Measurements from ENCODE around the gene SRSF4.
"Not testable (repeated sequence)": the region's sequence is repeated elsewhere in the genome, so short reads cannot be mapped to it uniquely, and the experiment has no call there.

Gene SRSF4

GRCh38 chr1:29145739-29146437 lies 35.8 kb downstream of the SRSF4 start:
- no peak for DNase-seq (ENCODE audit: extremely low spot score)
- ChIA-PET CTCF (no interaction called here), POLR2A (interaction anchor here (1.0 kb wide), 1 partner anchor 21 kb away, joined by 3 read pairs; no protein-coding TSS in a partner anchor)
- TF ChIP-seq HDGF (IDR thresholded peaks at IDR 0.05; ENCODE audit: borderline replicate concordance) (no peak), FOXA1 (IDR thresholded peaks at IDR 0.05) (no peak), SUZ12 (IDR thresholded peaks at IDR 0.05) (no peak), FOXM1 (IDR thresholded peaks at IDR 0.05; ENCODE audit: borderline replicate concordance) (no peak), ELF4 (IDR thresholded peaks at IDR 0.05) (no peak), NFRKB (IDR thresholded peaks at IDR 0.05) (no peak), ZNF384 (IDR thresholded peaks at IDR 0.05) (no peak), TARDBP (IDR thresholded peaks at IDR 0.05) (no peak)
- TF ChIP-seq, protein P1, sequence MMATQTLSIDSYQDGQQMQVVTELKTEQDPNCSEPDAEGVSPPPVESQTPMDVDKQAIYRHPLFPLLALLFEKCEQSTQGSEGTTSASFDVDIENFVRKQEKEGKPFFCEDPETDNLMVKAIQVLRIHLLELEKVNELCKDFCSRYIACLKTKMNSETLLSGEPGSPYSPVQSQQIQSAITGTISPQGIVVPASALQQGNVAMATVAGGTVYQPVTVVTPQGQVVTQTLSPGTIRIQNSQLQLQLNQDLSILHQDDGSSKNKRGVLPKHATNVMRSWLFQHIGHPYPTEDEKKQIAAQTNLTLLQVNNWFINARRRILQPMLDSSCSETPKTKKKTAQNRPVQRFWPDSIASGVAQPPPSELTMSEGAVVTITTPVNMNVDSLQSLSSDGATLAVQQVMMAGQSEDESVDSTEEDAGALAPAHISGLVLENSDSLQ (IDR thresholded peaks at IDR 0.05), result no peak

DNA sequence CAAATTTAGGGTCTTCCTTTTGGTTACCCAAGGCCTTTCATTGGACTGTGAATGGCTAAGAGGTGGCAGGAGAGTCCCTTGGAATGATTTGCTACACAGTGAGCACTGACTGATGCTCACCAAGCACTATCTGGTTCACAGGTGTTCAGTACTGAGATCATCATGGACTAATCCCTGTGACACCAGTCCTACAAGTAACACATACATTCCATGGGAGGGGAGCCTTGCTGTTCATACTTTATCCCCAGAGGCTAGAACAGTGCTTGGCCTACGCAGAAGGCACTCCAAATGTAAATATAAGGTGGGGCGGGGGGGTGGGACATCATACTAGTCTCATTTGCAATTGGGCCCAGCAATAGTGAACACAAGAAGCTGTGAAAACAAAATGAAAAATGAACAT lies 37.5 kb downstream of the SRSF4 start:
- CTCF ChIA-PET, result no interaction called here
- DNase-seq (ENCODE audit: extremely low spot score), result no peak
- TF ChIP-seq ELF4 (IDR thresholded peaks at IDR 0.05) (no peak), SUZ12 (IDR thresholded peaks at IDR 0.05) (no peak), L3MBTL2 (conservative IDR thresholded peaks at IDR 0.05) (no peak), FOXM1 (IDR thresholded peaks at IDR 0.05; ENCODE audit: borderline replicate concordance) (no peak), SP1 (IDR thresholded peaks at IDR 0.05) (no peak), NFRKB (IDR thresholded peaks at IDR 0.05) (no peak), ZNF384 (IDR thresholded peaks at IDR 0.05) (no peak), LEF1 (IDR thresholded peaks at IDR 0.05; ENCODE audit: borderline replicate concordance) (no peak), TARDBP (IDR thresholded peaks at IDR 0.05) (no peak)
- TF ChIP-seq, protein P1 (IDR thresholded peaks at IDR 0.05), result no peak
- POLR2A ChIA-PET, result interaction anchor here (0.8 to 2.7 kb wide), 2 partner anchors 9 to 38 kb away, joined by 3 to 9 read pairs; partner anchors contain the start of gene SRSF4

- DNase-seq (ENCODE audit: extremely low spot score), result no peak
- no peak for TF ChIP-seq SP1 (IDR thresholded peaks at IDR 0.05)
- no peak for TF ChIP-seq ZNF384 (IDR thresholded peaks at IDR 0.05)
- ChIA-PET CTCF (interaction anchor here (0.7 to 1.5 kb wide), 3 partner anchors 12 to 407 kb away, joined by 3 to 4 read pairs (median 3); no protein-coding TSS in a partner anchor), POLR2A (interaction anchor here (2.7 kb wide), 1 partner anchor 39 kb away, joined by 9 read pairs; the partner anchor contains the start of gene SRSF4)
Measured at GRCh38 chr1:29142714-29143113, 39.0 kb downstream of the SRSF4 start.

GRCh38 chr1:29136391-29136915 lies 45.2 kb downstream of the SRSF4 start:
- CTCF ChIA-PET, result interaction anchor here (1.3 kb wide), 1 partner anchor 15 kb away, joined by 3 read pairs; no protein-coding TSS in a partner anchor
- POLR2A ChIA-PET, result no interaction called here

GRCh38 chr1:29134695-29135028 lies 47.0 kb downstream of the SRSF4 start:
- CTCF ChIA-PET, result no interaction called here
- no peak for DNase-seq (ENCODE audit: extremely low spot score)
- POLR2A ChIA-PET, result interaction anchor here (0.7 to 1.0 kb wide), 2 partner anchors 9 to 390 kb away, joined by 3 read pairs; no protein-coding TSS in a partner anchor
- no peak for TF ChIP-seq SUZ12 (IDR thresholded peaks at IDR 0.05)

More at GRCh38 chr1:29136391-29136915, 45.2 kb downstream of the SRSF4 start:
- peak; percentile 62 for DNase-seq (ENCODE audit: extremely low spot score)
- TF ChIP-seq NFRKB (IDR thresholded peaks at IDR 0.05), result no peak

DNA sequence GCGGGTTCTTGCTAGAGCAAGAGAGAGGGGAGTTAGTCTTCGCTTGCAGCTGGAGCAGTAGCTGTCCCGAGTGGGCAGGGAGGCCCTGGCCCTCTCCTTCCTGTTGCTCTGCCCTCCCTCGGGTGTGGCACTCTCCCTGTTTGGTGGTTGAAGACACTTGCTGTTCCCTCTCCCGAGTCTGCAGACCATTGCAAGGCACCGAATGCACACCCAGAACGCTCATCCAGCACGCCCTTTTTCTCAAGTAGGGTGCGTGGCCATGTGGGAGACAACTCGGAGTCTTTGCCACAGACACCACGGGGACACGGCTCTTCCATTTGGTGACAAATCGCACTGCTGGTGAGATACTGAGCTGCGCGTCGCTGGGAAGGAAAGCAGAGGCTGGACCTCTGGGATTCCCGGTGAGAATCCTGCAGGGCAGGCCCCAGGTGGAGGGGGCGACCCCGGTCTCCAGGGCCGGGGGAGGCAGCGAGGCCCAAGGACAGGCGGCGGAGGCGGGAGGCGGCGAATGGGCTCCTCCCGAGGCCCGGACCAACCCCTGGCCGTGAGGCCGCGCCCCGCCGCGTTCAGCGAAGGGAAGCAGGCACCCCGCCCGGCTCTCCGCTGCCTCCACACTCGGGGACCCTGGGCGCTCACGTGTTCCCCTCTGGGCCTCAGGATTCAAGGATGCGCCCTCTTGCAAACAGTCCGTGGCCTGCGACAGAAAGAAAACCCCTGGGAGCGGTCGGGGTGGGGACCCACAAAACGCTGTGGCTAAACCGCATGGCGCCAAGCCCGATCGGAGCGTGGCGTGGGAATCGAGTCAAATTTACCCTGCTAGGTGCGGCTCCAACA lies 47.6 kb downstream of the SRSF4 start:
- POLR2A ChIA-PET, result interaction anchor here (0.7 to 1.0 kb wide), 2 partner anchors 10 to 390 kb away, joined by 3 read pairs; no protein-coding TSS in a partner anchor
- no peak for DNase-seq (ENCODE audit: extremely low spot score)
- CTCF ChIA-PET, result no interaction called here
- TF ChIP-seq ZNF384 (IDR thresholded peaks at IDR 0.05) (no peak), ELF4 (IDR thresholded peaks at IDR 0.05) (no peak), FOXA1 (IDR thresholded peaks at IDR 0.05) (no peak), L3MBTL2 (conservative IDR thresholded peaks at IDR 0.05) (no peak), LEF1 (IDR thresholded peaks at IDR 0.05; ENCODE audit: borderline replicate concordance) (no peak), SP1 (IDR thresholded peaks at IDR 0.05) (no peak), CTBP1 (IDR thresholded peaks at IDR 0.05; ENCODE audit: borderline replicate concordance) (no peak), FOXM1 (IDR thresholded peaks at IDR 0.05; ENCODE audit: borderline replicate concordance) (no peak), BHLHE40 (IDR thresholded peaks at IDR 0.05; ENCODE audit: borderline replicate concordance) (no peak), NFRKB (IDR thresholded peaks at IDR 0.05) (no peak), FOXK2 (IDR thresholded peaks at IDR 0.05) (no peak), ARNT (IDR thresholded peaks at IDR 0.05) (no peak), SUZ12 (IDR thresholded peaks at IDR 0.05) (no peak), HDGF (IDR thresholded peaks at IDR 0.05; ENCODE audit: borderline replicate concordance) (no peak), TARDBP (IDR thresholded peaks at IDR 0.05) (no peak)
- TF ChIP-seq, protein P1 (IDR thresholded peaks at IDR 0.05), result no peak

GRCh38 chr1:29131056-29131455 lies 50.6 kb downstream of the SRSF4 start:
- DNase-seq (ENCODE audit: extremely low spot score); POLR2A ChIA-PET; CTCF ChIA-PET: not testable (repeated sequence)
